SH-SY5Y (cell line): ENCODE results near the gene LRRTM2.

ENCODE experiments used
- GATA2 ChIP-seq: IDR thresholded peaks from 2 replicates; pipeline ENCODE4 v1.6.1; 2011; ENCODE audit warnings: mild to moderate bottlenecking, low read depth, low read length
- GATA3 ChIP-seq: IDR thresholded peaks from 2 replicates; pipeline ENCODE4 v1.6.1; 2011; ENCODE audit warnings: low read depth, mild to moderate bottlenecking, low read length, moderate library complexity

DNA sequence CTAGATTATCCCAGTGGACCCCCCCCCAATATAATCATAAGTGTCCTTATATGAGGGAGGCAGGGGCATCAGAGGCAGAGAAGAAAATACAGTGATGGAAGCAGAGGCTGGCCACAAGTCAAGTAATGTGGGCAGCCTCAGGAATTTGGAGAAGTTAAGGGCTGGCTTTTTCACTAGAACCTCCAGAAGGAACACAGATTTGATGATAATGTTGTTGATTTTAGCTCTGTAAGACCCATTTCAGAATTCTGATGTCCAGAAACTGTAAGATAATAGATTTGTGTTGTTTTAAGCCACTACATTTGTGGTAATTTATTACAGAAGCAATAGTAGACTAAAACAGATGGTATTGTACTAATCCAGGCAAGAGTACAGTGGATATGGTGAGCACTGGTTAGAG lies 36.3 kb upstream of the LRRTM2 start:
- TF ChIP-seq GATA2 (no peak), GATA3 (no peak)
